H9 (cell line): Measurements from ENCODE around the gene SPEF2. TPM values are rescaled to one million over a fixed set of nuclear protein-coding genes. Genes with fewer than 3 reads are reported as not detected.

Experiments
- DNase-seq: peaks from one replicate; pipeline ENCODE4 v3.0.0-alpha.2; 2017
- H2AFZ ChIP-seq: one replicate; pipeline ENCODE4 v1.6.1; 2013; ENCODE audit warnings: mild to moderate bottlenecking, low read length, control low read depth, moderate library complexity
- H2AK5ac ChIP-seq: 2 replicates; pipeline ENCODE4 v1.6.1; 2013; ENCODE audit warnings: low read length, control low read depth, mixed read lengths; ENCODE audit not compliant: insufficient read length
- H2BK120ac ChIP-seq: one replicate; pipeline ENCODE4 v1.6.1; 2013; ENCODE audit warnings: low read depth, mild to moderate bottlenecking, low read length, control low read depth, inconsistent platforms; ENCODE audit not compliant: poor library complexity, severe bottlenecking
- H2BK12ac ChIP-seq: 2 replicates; pipeline ENCODE4 v1.6.1; 2013; ENCODE audit warnings: low read length, control low read depth, mixed read lengths, low read depth; ENCODE audit not compliant: insufficient read length
- H2BK15ac ChIP-seq: 2 replicates; pipeline ENCODE4 v1.6.1; 2013; ENCODE audit warnings: low read depth, low read length, control low read depth
- H2BK20ac ChIP-seq: one replicate; pipeline ENCODE4 v1.6.1; 2013; ENCODE audit warnings: low read depth, mild to moderate bottlenecking, low read length, control low read depth, inconsistent platforms; ENCODE audit not compliant: poor library complexity, severe bottlenecking
- H2BK5ac ChIP-seq: 2 replicates; pipeline ENCODE4 v1.6.1; 2013; ENCODE audit warnings: low read length, control low read depth, mixed read lengths; ENCODE audit not compliant: insufficient read length
- H3K14ac ChIP-seq: 2 replicates; pipeline ENCODE4 v1.6.1; 2013; ENCODE audit warnings: low read length, control low read depth; ENCODE audit not compliant: insufficient read depth
- H3K18ac ChIP-seq: 2 replicates; pipeline ENCODE4 v1.6.1; 2013; ENCODE audit warnings: low read depth, mild to moderate bottlenecking, mixed read lengths, low read length, control low read depth; ENCODE audit not compliant: insufficient read length
- H3K23ac ChIP-seq: 2 replicates; pipeline ENCODE4 v1.6.1; 2013; ENCODE audit warnings: low read length, control low read depth, mixed read lengths, low read depth; ENCODE audit not compliant: insufficient read length
- H3K23me2 ChIP-seq: 2 replicates; pipeline ENCODE4 v1.6.1; 2013; ENCODE audit warnings: low read depth, mild to moderate bottlenecking, mixed read lengths, low read length, control low read depth; ENCODE audit not compliant: insufficient read length, poor library complexity, severe bottlenecking
- H3K27ac ChIP-seq: 2 replicates; pipeline ENCODE4 v1.5.1; 2013; ENCODE audit warnings: low read length, control low read depth, mixed read lengths, low read depth; ENCODE audit not compliant: insufficient read length
- H3K27me3 ChIP-seq: 2 replicates; pipeline ENCODE4 v1.6.1; 2013; ENCODE audit warnings: low read length, control low read depth, inconsistent platforms; ENCODE audit not compliant: insufficient read depth
- H3K4ac ChIP-seq: 2 replicates; pipeline ENCODE4 v1.6.1; 2013; ENCODE audit warnings: low read depth, mild to moderate bottlenecking, control low read depth, inconsistent platforms, low read length, moderate library complexity
- H3K4me1 ChIP-seq: 2 replicates; pipeline ENCODE4 v1.6.1; 2013; ENCODE audit warnings: low read length, control low read depth, inconsistent platforms; ENCODE audit not compliant: insufficient read depth
- H3K4me2 ChIP-seq: 2 replicates; pipeline ENCODE4 v1.6.1; 2013; ENCODE audit warnings: low read length, control low read depth, mixed read lengths; ENCODE audit not compliant: insufficient read length, insufficient read depth
- H3K56ac ChIP-seq: 2 replicates; pipeline ENCODE4 v1.6.1; 2013; ENCODE audit warnings: low read depth, mild to moderate bottlenecking, mixed read lengths, low read length, control low read depth; ENCODE audit not compliant: insufficient read length
- H3K79me1 ChIP-seq: 2 replicates; pipeline ENCODE4 v1.6.1; 2013; ENCODE audit warnings: low read depth, mild to moderate bottlenecking, moderate library complexity, low read length, control low read depth, inconsistent platforms; ENCODE audit not compliant: insufficient read depth, poor library complexity, severe bottlenecking
- H3K79me2 ChIP-seq: 2 replicates; pipeline ENCODE4 v1.6.1; 2013; ENCODE audit warnings: low read length, control low read depth, inconsistent platforms; ENCODE audit not compliant: insufficient read depth
- H3K9ac ChIP-seq: 2 replicates; pipeline ENCODE4 v1.6.1; 2013; ENCODE audit warnings: low read length, control low read depth, mixed read lengths; ENCODE audit not compliant: insufficient read length; ENCODE audit errors: extremely low read depth
- H3K9me3 ChIP-seq: one replicate; pipeline ENCODE4 v1.6.1; 2013; ENCODE audit warnings: low read depth, low read length, inconsistent platforms; ENCODE audit not compliant: control insufficient read depth
- H3T11ph ChIP-seq: one replicate; pipeline ENCODE4 v1.6.1; 2013; ENCODE audit warnings: mild to moderate bottlenecking, low read length, control low read depth, inconsistent platforms
- H4K20me1 ChIP-seq: one replicate; pipeline ENCODE4 v1.6.1; 2013; ENCODE audit not compliant: control insufficient read depth, insufficient read length, insufficient read depth
- H4K5ac ChIP-seq: 2 replicates; pipeline ENCODE4 v1.6.1; 2013; ENCODE audit warnings: low read depth, mild to moderate bottlenecking, mixed read lengths, low read length, control low read depth; ENCODE audit not compliant: insufficient read length
- H4K8ac ChIP-seq: replicated peaks from 2 replicates; pipeline ENCODE4 v1.6.1; 2013; ENCODE audit warnings: low read length, control low read depth, mixed read lengths, low read depth; ENCODE audit not compliant: insufficient read length
- H4K91ac ChIP-seq: 2 replicates; pipeline ENCODE4 v1.6.1; 2013; ENCODE audit warnings: low read depth, mild to moderate bottlenecking, moderate library complexity, mixed read lengths, low read length, control low read depth; ENCODE audit not compliant: insufficient read length
- H3K27ac Mint-ChIP-seq, 3 experiments: 2 replicates in 2 of 3; 3 replicates in 1 of 3; pipeline ENCODE4 v1.8.0; 2020 to 2021; ENCODE audit warnings: mixed read lengths in 3 of 3, mild to moderate bottlenecking in 1 of 3, moderate library complexity in 1 of 3
- H3K27me3 Mint-ChIP-seq: 2 replicates; pipeline ENCODE4 v1.8.0; 2021; ENCODE audit warnings: low read depth, mild to moderate bottlenecking, moderate library complexity, mixed read lengths
- H3K36me3 Mint-ChIP-seq, 3 experiments: 2 replicates in 2 of 3; 3 replicates in 1 of 3; pipeline ENCODE4 v1.8.0; 2020 to 2021; ENCODE audit warnings: low read depth in 3 of 3, mixed read lengths in 3 of 3; ENCODE audit not compliant: insufficient read depth in 1 of 3
- H3K4me1 Mint-ChIP-seq, 2 experiments: 2 replicates each; pipeline ENCODE4 v1.8.0; 2020; ENCODE audit warnings: mixed read lengths in 2 of 2
- H3K4me3 Mint-ChIP-seq, 2 experiments: 2 replicates in 1 of 2; 3 replicates in 1 of 2; pipeline ENCODE4 v1.8.0; 2020 to 2021; ENCODE audit warnings: mild to moderate bottlenecking in 2 of 2, mixed read lengths in 2 of 2, moderate library complexity in 1 of 2
- H3K9me3 Mint-ChIP-seq, 2 experiments: 2 replicates in 1 of 2; 3 replicates in 1 of 2; pipeline ENCODE4 v1.8.0; 2020; ENCODE audit warnings: mild to moderate bottlenecking in 2 of 2, mixed read lengths in 2 of 2, moderate library complexity in 1 of 2
- CTCF ChIP-seq: fragments of 200-600 bp; sonication (generic); conservative IDR thresholded peaks from 3 replicates; pipeline ENCODE4 v1.8.0; 2021; ENCODE audit warnings: antibody characterized with exemption, mild to moderate bottlenecking
- WGBS: extraction: QIAGEN DNeasy Blood & Tissue Kit; methylation state at CpG from one replicate; pipeline ENCODE4 v1.1.7; 2013; ENCODE audit warnings: missing lambda C conversion rate, low lambda C conversion rate, mixed read lengths; ENCODE audit not compliant: insufficient read length; ENCODE audit errors: extremely low coverage; 5-methylcytosine and 5-hydroxymethylcytosine counted together
- total RNA-seq: library from RNA; stranded (reverse); gene quantifications from 2 replicates; pipeline ENCODE4 v1.2.1, GENCODE V29; 2021

Gene SPEF2
- total RNA-seq, 1 experiment from 2014 or later: 1.0 TPM

- no peak overlapping the region for H3K27ac Mint-ChIP-seq
- H3K27me3 Mint-ChIP-seq: no peaks in the 10 kb centered on the region
- H3K27ac ChIP-seq: no peak overlapping the region
Measured at GRCh38 chr5:35857606-35858205, 240.0 kb downstream of the SPEF2 start.

More at GRCh38 chr5:35857606-35858205, 240.0 kb downstream of the SPEF2 start:
- H3K23ac ChIP-seq: no peak overlapping the region
- no peak overlapping the region for H2AK5ac ChIP-seq
- no peak overlapping the region for H2BK12ac ChIP-seq
- H3K9me3 Mint-ChIP-seq: no peaks in the 10 kb centered on the region
- peaks cover 22 to 34% of the 10 kb centered on the region in 2 experiments for H3K4me1 Mint-ChIP-seq
- WGBS: no CpG with 5 or more reads among the region's 2 CpGs
- no peak for TF ChIP-seq CTCF
- no peak overlapping the region for H3T11ph ChIP-seq
- H3K18ac ChIP-seq: no peak overlapping the region
- no peak overlapping the region for H4K8ac ChIP-seq
- no peak overlapping the region for H3K56ac ChIP-seq
- H3K4ac ChIP-seq: no peak overlapping the region
- no peak overlapping the region for H4K5ac ChIP-seq
- H2AFZ ChIP-seq: no peak overlapping the region
- H3K23me2 ChIP-seq: no peaks in the 10 kb centered on the region
- H2BK120ac ChIP-seq: no peak overlapping the region
- no peak for DNase-seq
- no peaks in the 10 kb centered on the region for H3K36me3 Mint-ChIP-seq
- H3K4me3 Mint-ChIP-seq: no peak overlapping the region
- H3K79me1 ChIP-seq: no peaks in the 10 kb centered on the region
- no peaks in the 10 kb centered on the region for H3K27me3 ChIP-seq
- H3K9me3 ChIP-seq: no peaks in the 10 kb centered on the region
- H3K79me2 ChIP-seq: no peaks in the 10 kb centered on the region
- no peak overlapping the region for H3K4me2 ChIP-seq
- H2BK15ac ChIP-seq: no peak overlapping the region
- no peak overlapping the region for H2BK5ac ChIP-seq
- no peak overlapping the region for H2BK20ac ChIP-seq
- H3K4me1 ChIP-seq: peaks cover 8% of the 10 kb centered on the region; the same call in 1 of the 2 replicates
- H4K20me1 ChIP-seq: no peaks in the 10 kb centered on the region
- no peak overlapping the region for H4K91ac ChIP-seq
- no peak overlapping the region for H3K9ac ChIP-seq
- H3K14ac ChIP-seq: no peak overlapping the region
